NT2/D1 (cell line): Measurements from ENCODE around the gene PBRM1.

Experiments used
- SUZ12 ChIP-seq: IDR thresholded peaks from 2 replicates; pipeline ENCODE4 v1.6.1; 2011; ENCODE audit not compliant: insufficient read length, insufficient read depth; ENCODE audit errors: extremely low read depth
- YY1 ChIP-seq: IDR thresholded peaks from 2 replicates; pipeline ENCODE4 v1.6.1; 2011; ENCODE audit not compliant: insufficient read length, insufficient read depth
- ZNF274 ChIP-seq: IDR thresholded peaks from 2 replicates; pipeline ENCODE4 v1.6.1; 2011; ENCODE audit warnings: mild to moderate bottlenecking, low read depth, low read length

GRCh38 chr3:52530918-52531826 lies 154.5 kb downstream of the PBRM1 start:
- no peak for TF ChIP-seq SUZ12
- TF ChIP-seq YY1 = no peak
- TF ChIP-seq ZNF274 = no peak
